ENCODE data around the gene SMIM1. TPM values are rescaled to one million over a fixed set of nuclear protein-coding genes. Genes with fewer than 3 reads are reported as not detected.

The SMIM1 gene
- total RNA-seq, 1 donor from 2014 or later = 6.6 TPM

DNA sequence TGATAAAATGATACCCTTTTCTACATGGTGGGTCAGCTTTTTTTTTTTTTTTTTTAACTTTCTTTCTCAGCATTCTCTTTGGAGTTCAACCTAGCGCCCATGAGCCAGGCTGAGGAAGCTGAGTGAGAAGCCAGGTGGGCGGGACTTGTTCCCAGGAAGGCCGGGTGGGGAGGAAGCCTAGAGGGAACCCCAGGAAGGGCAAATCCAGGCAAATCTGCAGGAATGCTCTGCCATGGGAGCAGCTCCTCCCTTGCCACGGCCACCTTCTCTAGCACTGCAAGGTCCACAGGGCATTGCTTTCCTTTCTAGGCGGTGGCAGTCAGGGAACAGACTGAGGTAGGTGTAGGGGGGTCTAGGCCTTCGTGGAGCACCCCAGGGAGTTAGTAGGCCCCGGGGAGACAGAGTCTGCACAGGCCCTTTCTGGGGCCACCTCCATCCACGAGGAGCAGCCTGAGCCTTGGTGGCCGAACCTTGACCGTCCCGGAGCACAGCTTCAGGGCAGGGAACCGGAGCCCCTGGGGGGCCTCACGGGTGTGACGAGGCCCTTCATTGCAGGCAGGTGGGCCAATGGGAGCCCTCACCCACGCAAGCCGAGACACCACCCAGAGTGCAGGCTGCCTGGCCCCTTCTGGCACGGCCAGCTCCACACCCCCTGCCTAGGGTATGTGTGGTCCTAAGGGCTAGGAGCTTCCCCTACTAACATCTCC lies 38.5 kb upstream of the SMIM1 start:
- Histone ChIP-seq H3K79me2 (ENCODE audit: insufficient read depth, low read length) (no peaks in the 10 kb centered on the region), H3K4me1 (ENCODE audit: insufficient read depth, low read length) (no peaks in the 10 kb centered on the region), H3K27ac (ENCODE audit: low read depth, low read length) (no peak overlapping the region), H3K27me3 (ENCODE audit: insufficient read depth, low read length) (peaks cover 6% of the 10 kb centered on the region), H3K9me3 (ENCODE audit: insufficient read depth, low read depth, low read length) (no peaks in the 10 kb centered on the region), H3K4me3 (ENCODE audit: insufficient read depth, low read depth, low read length) (no peak overlapping the region), H2AFZ (ENCODE audit: low read depth, low read length) (no peak overlapping the region), H3K4me2 (ENCODE audit: low read length) (no peak overlapping the region), H3K36me3 (ENCODE audit: insufficient read depth, low read length) (peaks cover 3% of the 10 kb centered on the region), H4K20me1 (ENCODE audit: insufficient read depth, low read length) (peaks cover 3% of the 10 kb centered on the region), H3K9ac (ENCODE audit: low read length) (no peak overlapping the region)
- peaks cover 4% of the 10 kb centered on the region for H3K36me3 Mint-ChIP-seq (ENCODE audit: low read depth, unreplicated experiment)
- no peaks in the 10 kb centered on the region for H3K9me3 Mint-ChIP-seq (ENCODE audit: unreplicated experiment)
- DNase-seq (ENCODE audit: low read depth) = no peak
- no peak for TF ChIP-seq EZH2 (IDR thresholded peaks at IDR 0.05; ENCODE audit: insufficient read depth, low read length)
- TF ChIP-seq, protein P1, sequence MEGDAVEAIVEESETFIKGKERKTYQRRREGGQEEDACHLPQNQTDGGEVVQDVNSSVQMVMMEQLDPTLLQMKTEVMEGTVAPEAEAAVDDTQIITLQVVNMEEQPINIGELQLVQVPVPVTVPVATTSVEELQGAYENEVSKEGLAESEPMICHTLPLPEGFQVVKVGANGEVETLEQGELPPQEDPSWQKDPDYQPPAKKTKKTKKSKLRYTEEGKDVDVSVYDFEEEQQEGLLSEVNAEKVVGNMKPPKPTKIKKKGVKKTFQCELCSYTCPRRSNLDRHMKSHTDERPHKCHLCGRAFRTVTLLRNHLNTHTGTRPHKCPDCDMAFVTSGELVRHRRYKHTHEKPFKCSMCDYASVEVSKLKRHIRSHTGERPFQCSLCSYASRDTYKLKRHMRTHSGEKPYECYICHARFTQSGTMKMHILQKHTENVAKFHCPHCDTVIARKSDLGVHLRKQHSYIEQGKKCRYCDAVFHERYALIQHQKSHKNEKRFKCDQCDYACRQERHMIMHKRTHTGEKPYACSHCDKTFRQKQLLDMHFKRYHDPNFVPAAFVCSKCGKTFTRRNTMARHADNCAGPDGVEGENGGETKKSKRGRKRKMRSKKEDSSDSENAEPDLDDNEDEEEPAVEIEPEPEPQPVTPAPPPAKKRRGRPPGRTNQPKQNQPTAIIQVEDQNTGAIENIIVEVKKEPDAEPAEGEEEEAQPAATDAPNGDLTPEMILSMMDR (IDR thresholded peaks at IDR 0.05; ENCODE audit: insufficient read depth, low read depth, low read length) = no peak
- H3K4me3 Mint-ChIP-seq (ENCODE audit: unreplicated experiment) = no peak overlapping the region
- H3K27me3 Mint-ChIP-seq (ENCODE audit: low read depth, unreplicated experiment) = peaks cover 4% of the 10 kb centered on the region
- no peaks in the 10 kb centered on the region for H3K4me1 Mint-ChIP-seq (ENCODE audit: low read depth, unreplicated experiment)
- FAIRE-seq = no peak
- no peak overlapping the region for H3K27ac Mint-ChIP-seq (ENCODE audit: unreplicated experiment)

GRCh38 chr1:3734602-3735001 lies 37.9 kb upstream of the SMIM1 start:
- Histone ChIP-seq H3K4me2 (ENCODE audit: low read length) (no peak overlapping the region), H3K27ac (ENCODE audit: low read depth, low read length) (no peak overlapping the region), H3K9ac (ENCODE audit: low read length) (no peak overlapping the region), H3K9me3 (ENCODE audit: insufficient read depth, low read depth, low read length) (no peaks in the 10 kb centered on the region), H3K4me1 (ENCODE audit: insufficient read depth, low read length) (no peaks in the 10 kb centered on the region), H3K4me3 (ENCODE audit: insufficient read depth, low read depth, low read length) (no peak overlapping the region), H3K36me3 (ENCODE audit: insufficient read depth, low read length) (peaks cover 3% of the 10 kb centered on the region), H2AFZ (ENCODE audit: low read depth, low read length) (no peak overlapping the region), H3K79me2 (ENCODE audit: insufficient read depth, low read length) (no peaks in the 10 kb centered on the region), H4K20me1 (ENCODE audit: insufficient read depth, low read length) (peaks cover 8% of the 10 kb centered on the region), H3K27me3 (ENCODE audit: insufficient read depth, low read length) (peaks cover 6% of the 10 kb centered on the region)
- no peak for TF ChIP-seq EZH2 (IDR thresholded peaks at IDR 0.05; ENCODE audit: insufficient read depth, low read length)
- TF ChIP-seq, protein P1 (IDR thresholded peaks at IDR 0.05; ENCODE audit: insufficient read depth, low read depth, low read length) = no peak
- FAIRE-seq (no peak), DNase-seq (ENCODE audit: low read depth) (no peak)
- peaks cover 2% of the 10 kb centered on the region for H3K27me3 Mint-ChIP-seq (ENCODE audit: low read depth, unreplicated experiment)
- H3K9me3 Mint-ChIP-seq (ENCODE audit: unreplicated experiment) = no peaks in the 10 kb centered on the region
- H3K4me1 Mint-ChIP-seq (ENCODE audit: low read depth, unreplicated experiment) = no peaks in the 10 kb centered on the region
- H3K27ac Mint-ChIP-seq (ENCODE audit: unreplicated experiment) = no peak overlapping the region
- no peak overlapping the region for H3K4me3 Mint-ChIP-seq (ENCODE audit: unreplicated experiment)
- H3K36me3 Mint-ChIP-seq (ENCODE audit: low read depth, unreplicated experiment) = peaks cover 4% of the 10 kb centered on the region

DNA sequence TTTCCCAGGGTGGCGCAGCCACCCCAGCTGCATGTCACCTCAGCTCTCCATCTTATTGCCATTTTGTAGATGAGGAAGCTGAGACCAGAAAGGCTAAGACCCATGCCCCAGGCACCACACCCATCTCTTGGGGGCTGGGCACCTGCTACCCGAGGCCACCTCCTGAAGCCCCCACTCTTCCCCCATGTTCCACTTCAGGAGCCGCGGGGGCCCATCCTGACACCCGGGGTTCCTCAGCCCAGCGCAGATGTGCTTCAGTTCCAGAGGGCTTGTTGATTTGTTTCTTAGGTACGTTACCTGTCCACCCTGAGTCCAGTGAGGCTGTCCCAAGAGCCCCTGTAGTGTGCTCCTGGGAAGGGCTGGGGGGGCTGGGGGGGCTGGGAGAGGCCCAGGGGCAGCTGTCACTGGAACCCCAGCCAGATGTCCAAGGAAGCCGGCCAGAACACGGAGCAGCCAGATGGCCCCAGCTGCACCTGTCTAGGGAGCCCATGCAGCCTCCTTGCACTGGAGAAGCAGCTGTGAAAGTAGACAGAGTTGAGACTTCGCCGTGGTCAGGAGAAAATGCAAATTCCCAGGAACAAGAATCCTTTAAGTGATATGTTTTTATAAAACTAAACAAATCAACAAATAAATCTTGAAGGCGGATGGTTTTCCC lies 37.4 kb upstream of the SMIM1 start:
- H3K9me3 Mint-ChIP-seq (ENCODE audit: unreplicated experiment) = no peaks in the 10 kb centered on the region
- Histone ChIP-seq H3K27ac (ENCODE audit: low read depth, low read length) (no peak overlapping the region), H4K20me1 (ENCODE audit: insufficient read depth, low read length) (peaks cover 14% of the 10 kb centered on the region), H3K9me3 (ENCODE audit: insufficient read depth, low read depth, low read length) (no peaks in the 10 kb centered on the region), H3K4me1 (ENCODE audit: insufficient read depth, low read length) (no peaks in the 10 kb centered on the region), H3K4me3 (ENCODE audit: insufficient read depth, low read depth, low read length) (no peak overlapping the region), H3K36me3 (ENCODE audit: insufficient read depth, low read length) (peaks cover 7% of the 10 kb centered on the region), H3K79me2 (ENCODE audit: insufficient read depth, low read length) (no peaks in the 10 kb centered on the region), H3K9ac (ENCODE audit: low read length) (no peak overlapping the region), H3K27me3 (ENCODE audit: insufficient read depth, low read length) (peaks cover 6% of the 10 kb centered on the region), H3K4me2 (ENCODE audit: low read length) (no peak overlapping the region), H2AFZ (ENCODE audit: low read depth, low read length) (no peak overlapping the region)
- peaks cover 4% of the 10 kb centered on the region for H3K36me3 Mint-ChIP-seq (ENCODE audit: low read depth, unreplicated experiment)
- TF ChIP-seq EZH2 (IDR thresholded peaks at IDR 0.05; ENCODE audit: insufficient read depth, low read length) = no peak
- TF ChIP-seq, protein P1 (IDR thresholded peaks at IDR 0.05; ENCODE audit: insufficient read depth, low read depth, low read length) = no peak
- H3K4me1 Mint-ChIP-seq (ENCODE audit: low read depth, unreplicated experiment) = no peaks in the 10 kb centered on the region
- FAIRE-seq (no peak), DNase-seq (ENCODE audit: low read depth) (no peak)
- no peak overlapping the region for H3K27ac Mint-ChIP-seq (ENCODE audit: unreplicated experiment)
- H3K4me3 Mint-ChIP-seq (ENCODE audit: unreplicated experiment) = no peak overlapping the region
- H3K27me3 Mint-ChIP-seq (ENCODE audit: low read depth, unreplicated experiment) = peaks cover 2% of the 10 kb centered on the region
